SK-N-SH (cell line): ENCODE measurements around the gene PPP1R13L. TPM values are rescaled to one million over a fixed set of nuclear protein-coding genes. Genes with fewer than 3 reads are reported as not detected.

Source experiments
- CTCF ChIA-PET: fragments of 300-600, 350-600 bp; formaldehyde crosslinking; extraction: SDS; loops from one replicate; lab custom pipeline; 2021; lab: Yijun Ruan, JAX
- POLR2A ChIA-PET: fragments of 350-600 bp; sonication (Branson Sonifier 250); formaldehyde crosslinking; extraction: SDS; loops from one replicate; lab custom pipeline; 2020; ENCODE audit warnings: antibody characterized with exemption, inconsistent platforms; lab: Yijun Ruan, JAX
- DNase-seq: peaks from one replicate; pipeline ENCODE4 v3.0.0; 2012
- H2AFZ ChIP-seq: fragments of 200-600 bp; sonication (generic); 2 replicates; pipeline ENCODE4 v1.8.1; 2016; ENCODE audit warnings: antibody characterized with exemption, mild to moderate bottlenecking, low read depth
- H3F3A ChIP-seq: fragments of 200-600 bp; sonication (generic); replicated peaks from 2 replicates; pipeline ENCODE3; 2016; ENCODE audit warnings: antibody characterized with exemption, mild to moderate bottlenecking; ENCODE audit not compliant: insufficient read depth
- H3K27ac ChIP-seq, 2 experiments: fragments of 200-500 bp in 1 of 2; fragments of 200-600 bp in 1 of 2; sonication (Bioruptor generic) in 1 of 2; sonication (generic), shearing (Covaris generic) in 1 of 2; 2 replicates each; pipeline versions ENCODE4 v1.5.1 to v1.6.1; 2014 to 2016; ENCODE audit warnings: low read depth in 2 of 2, inconsistent platforms in 1 of 2, low read length in 1 of 2, mild to moderate bottlenecking in 1 of 2, mixed read lengths in 1 of 2
- H3K27me3 ChIP-seq: fragments of 200-600 bp; sonication (generic), shearing (Covaris generic); 2 replicates; pipeline ENCODE4 v1.6.1; 2016; ENCODE audit warnings: mixed run types; ENCODE audit not compliant: insufficient read depth
- H3K36me3 ChIP-seq, 2 experiments: fragments of 200-500 bp in 1 of 2; fragments of 200-600 bp in 1 of 2; sonication (Bioruptor generic) in 1 of 2; sonication (generic) in 1 of 2; replicated peaks in 1 of 2; 2 replicates each; pipeline versions ENCODE3 to v1.5.1; 2014 to 2016; ENCODE audit warnings: low read length in 1 of 2, mild to moderate bottlenecking in 1 of 2; ENCODE audit not compliant: insufficient read depth in 2 of 2, control insufficient read depth in 1 of 2
- H3K4me1 ChIP-seq, 2 experiments: fragments of 200-500 bp in 1 of 2; fragments of 200-600 bp in 1 of 2; sonication (Bioruptor generic) in 1 of 2; sonication (generic), shearing (Covaris generic) in 1 of 2; 2 replicates each; pipeline versions ENCODE4 v1.5.1 to v1.6.1; 2014 to 2016; ENCODE audit warnings: low read depth in 1 of 2, low read length in 1 of 2, mixed run types in 1 of 2; ENCODE audit not compliant: insufficient read depth in 2 of 2, control insufficient read depth in 1 of 2
- H3K4me2 ChIP-seq: fragments of 200-600 bp; sonication (generic), shearing (Covaris generic); 2 replicates; pipeline ENCODE4 v1.6.1; 2017; ENCODE audit warnings: mixed run types
- H3K4me3 ChIP-seq, 2 experiments: fragments of 200-500 bp in 1 of 2; fragments of 200-600 bp in 1 of 2; sonication (Bioruptor generic) in 1 of 2; sonication (generic), shearing (Covaris generic) in 1 of 2; 2 replicates each; pipeline versions ENCODE4 v1.5.1 to v1.8.1; 2014 to 2016; ENCODE audit warnings: low read depth in 2 of 2, inconsistent platforms in 1 of 2, low read length in 1 of 2, mild to moderate bottlenecking in 1 of 2, mixed read lengths in 1 of 2, moderate library complexity in 1 of 2
- H3K79me2 ChIP-seq: fragments of 200-600 bp; sonication (generic); 2 replicates; pipeline ENCODE4 v1.8.1; 2017; ENCODE audit warnings: mild to moderate bottlenecking; ENCODE audit not compliant: insufficient read depth
- H3K9ac ChIP-seq: fragments of 200-600 bp; sonication (generic); 2 replicates; pipeline ENCODE4 v1.6.1; 2017; ENCODE audit warnings: mixed run types
- H3K9me2 ChIP-seq: fragments of 200-600 bp; sonication (generic); 2 replicates; pipeline ENCODE4 v1.6.1; 2017; ENCODE audit warnings: mixed run types
- H3K9me3 ChIP-seq: fragments of 200-600 bp; sonication (generic); 2 replicates; pipeline ENCODE4 v1.6.1; 2017; ENCODE audit warnings: mixed run types, mild to moderate bottlenecking, moderate library complexity
- H4K20me1 ChIP-seq: fragments of 200-600 bp; sonication (generic); 2 replicates; pipeline ENCODE4 v1.6.1; 2017; ENCODE audit warnings: mild to moderate bottlenecking, mixed run types; ENCODE audit not compliant: insufficient read depth
- CHD2 ChIP-seq: fragments of 150-350 bp; IDR thresholded peaks from 2 replicates; pipeline ENCODE4 v1.6.1; 2018; ENCODE audit warnings: low read length; ENCODE audit not compliant: partially characterized antibody
- CTCF ChIP-seq: fragments of 200-600 bp; sonication (generic); IDR thresholded peaks from 2 replicates; pipeline ENCODE4 v1.6.1; 2017; ENCODE audit warnings: antibody characterized with exemption, mild to moderate bottlenecking, moderate library complexity
- EP300 ChIP-seq, 2 experiments: IDR thresholded peaks; 2 replicates each; pipeline versions ENCODE4 v1.4.0 to v1.6.1; 2012; ENCODE audit warnings: borderline replicate concordance in 1 of 2, low read depth in 1 of 2, low read length in 1 of 2
- FOSL2 ChIP-seq: IDR thresholded peaks from 2 replicates; pipeline ENCODE4 v1.4.0; 2012; ENCODE audit warnings: low read depth, mild to moderate bottlenecking, moderate library complexity, borderline replicate concordance
- FOXJ3 ChIP-seq: sonication (generic); formaldehyde crosslinking; IDR thresholded peaks from 2 replicates; pipeline ENCODE4 v1.5.1; 2020; ENCODE audit warnings: mild to moderate bottlenecking, missing genetic modification reagents
- GABPA ChIP-seq: IDR thresholded peaks from 2 replicates; pipeline ENCODE4 v1.4.0; 2012; ENCODE audit warnings: low read depth, mild to moderate bottlenecking
- IRF3 ChIP-seq: fragments of 150-350 bp; IDR thresholded peaks from 2 replicates; pipeline ENCODE4 v1.6.1; 2016; ENCODE audit warnings: mild to moderate bottlenecking, low read depth, low read length
- JUND ChIP-seq: IDR thresholded peaks from 2 replicates; pipeline ENCODE4 v1.4.0; 2012
- MAX ChIP-seq: IDR thresholded peaks from 2 replicates; pipeline ENCODE4 v1.4.0; 2012; ENCODE audit warnings: low read depth
- MEF2A ChIP-seq: IDR thresholded peaks from 2 replicates; pipeline ENCODE4 v1.4.0; 2012; ENCODE audit warnings: low read depth, borderline replicate concordance
- NRF1 ChIP-seq: IDR thresholded peaks from 2 replicates; pipeline ENCODE4 v1.6.1; 2012; ENCODE audit warnings: low read depth, mild to moderate bottlenecking, low read length
- PBX3 ChIP-seq: IDR thresholded peaks from 2 replicates; pipeline ENCODE4; 2012
- POLR2AphosphoS5 ChIP-seq: IDR thresholded peaks from 2 replicates; pipeline ENCODE4 v1.6.1; 2012; ENCODE audit warnings: low read depth, low read length
- RAD21 ChIP-seq: IDR thresholded peaks from 2 replicates; pipeline ENCODE4 v1.6.1; 2012; ENCODE audit warnings: mild to moderate bottlenecking, low read length
- RCOR1 ChIP-seq: fragments of 150-350 bp; IDR thresholded peaks from 2 replicates; pipeline ENCODE4 v1.6.1; 2017; ENCODE audit warnings: antibody characterized with exemption, low read length
- RXRA ChIP-seq: IDR thresholded peaks from 2 replicates; pipeline ENCODE4 v1.4.0; 2012; ENCODE audit warnings: low read depth, mild to moderate bottlenecking, borderline replicate concordance
- TCF12 ChIP-seq: IDR thresholded peaks from 2 replicates; pipeline ENCODE4 v1.4.0; 2012
- USF1 ChIP-seq: IDR thresholded peaks from 2 replicates; pipeline ENCODE4 v1.4.0; 2012; ENCODE audit warnings: low read depth, borderline replicate concordance
- YY1 ChIP-seq: IDR thresholded peaks from 2 replicates; pipeline ENCODE4 v1.4.0; 2012; ENCODE audit warnings: low read depth, mild to moderate bottlenecking
- ZBTB33 ChIP-seq: IDR thresholded peaks from 2 replicates; pipeline ENCODE4 v1.4.0; 2012; ENCODE audit warnings: low read depth, borderline replicate concordance
- WGBS: methylation state at CpG from one replicate; pipeline ENCODE4 v1.1.6; 2017; ENCODE audit warnings: low lambda C conversion rate; 5-methylcytosine and 5-hydroxymethylcytosine counted together
- polyA plus RNA-seq, 3 experiments: library from polyadenylated mRNA; depleted of rRNA; stranded (reverse); fragments of >200 nt; gene quantifications; 2 replicates each; pipeline ENCODE4 v1.2.3, GENCODE V29; 2012

Gene PPP1R13L
- polyA plus RNA-seq, 1 of the 3 experiments (the other 2 are of a cell fraction): 18.0 TPM

GRCh38 chr19:45413497-45413896, 8.6 kb upstream of the PPP1R13L start:
- CTCF ChIA-PET: interaction anchor here (0.8 to 3.0 kb wide), 4 partner anchors 65 to 272 kb away, joined by 3 to 14 read pairs (median 7); no protein-coding TSS in a partner anchor
- 92% methylated on average over 6 of the region's 6 CpGs for WGBS
- POLR2A ChIA-PET: no interaction called here

More at GRCh38 chr19:45413497-45413896, 8.6 kb upstream of the PPP1R13L start:
- Histone ChIP-seq H3K27ac (no peak overlapping the region), H3K36me3 (peaks cover 14 to 60% of the 10 kb centered on the region in 2 experiments), H4K20me1 (no peaks in the 10 kb centered on the region), H3K9me3 (no peaks in the 10 kb centered on the region), H3K4me1 (no peaks in the 10 kb centered on the region), H3K4me2 (no peak overlapping the region), H3K9me2 (no peaks in the 10 kb centered on the region), H3K27me3 (no peaks in the 10 kb centered on the region), H3K79me2 (peaks cover 17% of the 10 kb centered on the region; the same call in 1 of the 2 replicates), H3K4me3 (no peak overlapping the region)
- no peak for DNase-seq
- no peak for TF ChIP-seq RCOR1
- TF ChIP-seq TCF12: no peak
- no peak for TF ChIP-seq FOSL2
- no peak for TF ChIP-seq POLR2AphosphoS5
- TF ChIP-seq RXRA: no peak
- TF ChIP-seq JUND: no peak
- TF ChIP-seq GABPA: no peak
- no peak for TF ChIP-seq YY1
- no peak for TF ChIP-seq ZBTB33
- no peak for TF ChIP-seq CHD2
- no peak for TF ChIP-seq PBX3
- no peak for TF ChIP-seq NRF1
- no peak for TF ChIP-seq IRF3
- no peak for TF ChIP-seq USF1
- TF ChIP-seq MEF2A: no peak
- TF ChIP-seq CTCF: no peak
- TF ChIP-seq MAX: no peak
- no peak for TF ChIP-seq RAD21
- TF ChIP-seq EP300 (IDR thresholded peaks at IDR 0.05; ENCODE audit: borderline replicate concordance in 1 of 2, low read depth in 1 of 2, low read length in 1 of 2): no peak
- no peak for TF ChIP-seq FOXJ3 (CRISPR knock-in tag)
- TF ChIP-seq, all 33 proteins: peak for 0
- Histone ChIP-seq H2AFZ (no peak overlapping the region), H3K9ac (no peak overlapping the region), H3F3A (peaks cover 10% of the 10 kb centered on the region)
